ENCODE measurements around the gene APOL1. TPM values are rescaled to one million over a fixed set of nuclear protein-coding genes. Genes with fewer than 3 reads are reported as not detected.

Gene APOL1
- total RNA-seq, 4 donors from 2014 or later, result 19.0 to 48.8 (median 28.0) TPM

DNA sequence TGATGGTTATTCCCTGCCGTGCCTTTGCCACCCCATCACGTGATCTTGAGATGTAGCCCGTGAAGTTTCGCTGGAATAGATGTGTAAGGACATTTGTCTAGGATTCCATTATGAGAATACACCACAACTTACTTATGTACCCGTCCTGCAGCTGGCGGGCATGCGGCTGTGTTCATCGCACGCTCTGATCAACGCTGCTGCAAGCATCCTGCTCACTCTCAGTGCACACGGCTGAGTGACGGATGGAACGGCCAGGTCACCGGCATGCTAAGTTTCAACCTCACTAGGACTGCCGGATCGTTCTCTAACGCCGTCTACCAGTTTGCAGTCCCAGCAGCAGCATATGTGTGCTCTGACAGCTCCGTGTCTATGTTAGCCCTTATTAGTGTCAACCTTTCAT, 44.6 kb downstream of the APOL1 start:
- Histone ChIP-seq H3K4me3 (no peak overlapping the region), H3K27me3 (no peaks in the 10 kb centered on the region), H3K36me3 (peaks cover 99 to 100% (median 100%) of the 10 kb centered on the region in 4 donors), H3K9me3 (no peaks in the 10 kb centered on the region), H3K4me1 (peaks cover 0 to 23% (median 20%) of the 10 kb centered on the region in 4 donors), H3K27ac (replicated peaks in 1 of 4) (peak overlapping the region; percentile 78 to 89 (median 84))
- 78% methylated on average over 12 of the region's 19 CpGs for WGBS
- DNase-seq (ENCODE audit: extremely low spot score), result no peak
- intact Hi-C loops (cut with DNase I), result no loop called here
- TF ChIP-seq, protein P1, sequence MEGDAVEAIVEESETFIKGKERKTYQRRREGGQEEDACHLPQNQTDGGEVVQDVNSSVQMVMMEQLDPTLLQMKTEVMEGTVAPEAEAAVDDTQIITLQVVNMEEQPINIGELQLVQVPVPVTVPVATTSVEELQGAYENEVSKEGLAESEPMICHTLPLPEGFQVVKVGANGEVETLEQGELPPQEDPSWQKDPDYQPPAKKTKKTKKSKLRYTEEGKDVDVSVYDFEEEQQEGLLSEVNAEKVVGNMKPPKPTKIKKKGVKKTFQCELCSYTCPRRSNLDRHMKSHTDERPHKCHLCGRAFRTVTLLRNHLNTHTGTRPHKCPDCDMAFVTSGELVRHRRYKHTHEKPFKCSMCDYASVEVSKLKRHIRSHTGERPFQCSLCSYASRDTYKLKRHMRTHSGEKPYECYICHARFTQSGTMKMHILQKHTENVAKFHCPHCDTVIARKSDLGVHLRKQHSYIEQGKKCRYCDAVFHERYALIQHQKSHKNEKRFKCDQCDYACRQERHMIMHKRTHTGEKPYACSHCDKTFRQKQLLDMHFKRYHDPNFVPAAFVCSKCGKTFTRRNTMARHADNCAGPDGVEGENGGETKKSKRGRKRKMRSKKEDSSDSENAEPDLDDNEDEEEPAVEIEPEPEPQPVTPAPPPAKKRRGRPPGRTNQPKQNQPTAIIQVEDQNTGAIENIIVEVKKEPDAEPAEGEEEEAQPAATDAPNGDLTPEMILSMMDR (IDR thresholded peaks at IDR 0.05), result no peak
- TF ChIP-seq POLR2AphosphoS5 (IDR thresholded peaks at IDR 0.05), result no peak
- TF ChIP-seq EP300 (IDR thresholded peaks at IDR 0.05), result no peak
- no peak for TF ChIP-seq POLR2A (IDR thresholded peaks at IDR 0.05; ENCODE audit: low read depth)

DNA sequence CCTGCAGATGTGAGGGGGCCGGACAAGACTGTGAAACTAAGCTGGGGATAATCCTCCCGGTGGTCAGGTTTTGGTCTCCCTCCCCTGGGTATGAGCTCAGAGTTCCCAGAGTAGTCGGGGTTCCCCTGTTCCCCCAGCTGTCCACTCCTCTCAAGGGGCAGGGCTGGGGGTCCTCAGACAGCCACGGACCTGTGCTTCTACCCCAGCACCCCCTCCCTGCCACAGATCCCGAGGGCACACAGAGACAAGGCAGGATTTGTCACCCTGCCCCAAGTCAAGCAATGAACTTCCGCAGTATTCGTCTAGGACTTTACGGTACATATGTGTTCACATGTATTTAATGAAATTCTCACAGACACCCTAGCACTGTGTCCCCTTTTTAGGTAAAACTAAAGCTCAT, 45.2 kb downstream of the APOL1 start:
- Histone ChIP-seq H3K4me3 (no peak overlapping the region), H3K9me3 (no peaks in the 10 kb centered on the region), H3K36me3 (peaks cover 99 to 100% (median 100%) of the 10 kb centered on the region in 4 donors), H3K27ac (replicated peaks in 1 of 4) (peak overlapping the region; percentile 78 to 89 (median 84)), H3K4me1 (peaks cover 0 to 27% (median 25%) of the 10 kb centered on the region in 4 donors), H3K27me3 (no peaks in the 10 kb centered on the region)
- no peak for TF ChIP-seq EP300 (IDR thresholded peaks at IDR 0.05)
- no peak for TF ChIP-seq POLR2AphosphoS5 (IDR thresholded peaks at IDR 0.05)
- TF ChIP-seq POLR2A (IDR thresholded peaks at IDR 0.05; ENCODE audit: low read depth), result no peak
- TF ChIP-seq, protein P1 (IDR thresholded peaks at IDR 0.05), result no peak
- DNase-seq (ENCODE audit: extremely low spot score), result no peak
- intact Hi-C loops (cut with DNase I), result no loop called here
- 78% methylated on average over 8 of the region's 8 CpGs for WGBS

DNA sequence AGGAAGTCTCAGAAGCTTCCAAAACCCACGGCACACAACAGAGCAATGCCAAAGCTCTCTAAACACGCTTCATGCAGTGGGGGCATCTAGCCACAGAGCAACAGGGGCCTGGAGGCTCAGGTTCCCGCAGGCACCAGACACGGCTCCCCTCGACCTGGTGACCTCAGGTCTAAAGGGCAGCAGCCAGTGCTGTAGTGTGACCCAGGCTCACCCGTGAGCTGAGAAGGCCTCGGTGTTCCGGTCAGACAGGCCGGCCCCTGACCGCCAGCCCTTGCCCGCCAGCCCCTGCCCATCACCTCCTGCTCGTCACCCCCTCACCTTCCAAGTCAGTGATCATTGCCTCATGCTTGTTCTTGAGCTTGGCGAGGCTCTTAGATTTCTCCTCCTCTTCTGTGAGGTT, 45.7 kb downstream of the APOL1 start:
- Histone ChIP-seq H3K27me3 (no peaks in the 10 kb centered on the region), H3K4me1 (peaks cover 0 to 32% (median 29%) of the 10 kb centered on the region in 4 donors), H3K4me3 (no peak overlapping the region), H3K9me3 (no peaks in the 10 kb centered on the region), H3K27ac (replicated peaks in 1 of 4) (peak overlapping the region; percentile 78 to 89 (median 84)), H3K36me3 (peaks cover 97 to 100% (median 99%) of the 10 kb centered on the region in 4 donors)
- 80% methylated on average over 5 of the region's 13 CpGs for WGBS
- intact Hi-C loops (cut with DNase I), result no loop called here
- no peak for TF ChIP-seq POLR2A (IDR thresholded peaks at IDR 0.05; ENCODE audit: low read depth)
- TF ChIP-seq EP300 (IDR thresholded peaks at IDR 0.05), result no peak
- peak in 1 of 2 donors; percentile 4 for TF ChIP-seq POLR2AphosphoS5 (IDR thresholded peaks at IDR 0.05)
- TF ChIP-seq, protein P1 (IDR thresholded peaks at IDR 0.05), result no peak
- no peak for DNase-seq (ENCODE audit: extremely low spot score)

DNA sequence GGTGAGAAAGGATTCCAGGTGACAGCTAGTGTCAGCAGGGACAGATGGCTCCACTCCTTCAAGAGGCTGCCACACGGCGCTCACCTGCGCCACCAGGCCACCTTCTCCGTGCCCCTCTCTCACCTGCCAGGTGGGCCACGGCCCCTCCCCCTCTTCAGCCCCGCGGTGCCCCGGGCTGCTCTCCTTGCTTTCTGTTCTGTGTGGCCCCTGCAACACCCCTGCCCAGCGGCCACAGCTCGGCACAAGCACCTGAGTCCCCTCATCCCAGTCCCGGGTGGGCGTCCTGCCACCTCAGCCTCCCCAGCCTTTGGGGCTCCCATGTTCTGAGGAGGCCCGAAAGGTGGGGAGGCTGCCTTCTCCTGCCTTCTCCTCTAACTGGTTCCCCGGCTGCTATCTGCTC, 46.4 kb downstream of the APOL1 start:
- H3K27ac ChIP-seq (replicated peaks in 1 of 4), result peak overlapping the region; percentile 78 to 89 (median 84)
- 87% methylated on average over 13 of the region's 14 CpGs for WGBS
- no peaks in the 10 kb centered on the region for H3K9me3 ChIP-seq
- peaks cover 0 to 39% (median 36%) of the 10 kb centered on the region in 4 donors for H3K4me1 ChIP-seq
- TF ChIP-seq EP300 (IDR thresholded peaks at IDR 0.05) (no peak), POLR2AphosphoS5 (IDR thresholded peaks at IDR 0.05) (no peak), POLR2A (IDR thresholded peaks at IDR 0.05; ENCODE audit: low read depth) (no peak)
- TF ChIP-seq, protein P1 (IDR thresholded peaks at IDR 0.05), result no peak
- H3K36me3 ChIP-seq, result peaks cover 97 to 100% (median 99%) of the 10 kb centered on the region in 4 donors
- intact Hi-C loops (cut with DNase I), result no loop called here
- H3K4me3 ChIP-seq, result no peak overlapping the region
- no peak for DNase-seq (ENCODE audit: extremely low spot score)
- no peaks in the 10 kb centered on the region for H3K27me3 ChIP-seq

DNA sequence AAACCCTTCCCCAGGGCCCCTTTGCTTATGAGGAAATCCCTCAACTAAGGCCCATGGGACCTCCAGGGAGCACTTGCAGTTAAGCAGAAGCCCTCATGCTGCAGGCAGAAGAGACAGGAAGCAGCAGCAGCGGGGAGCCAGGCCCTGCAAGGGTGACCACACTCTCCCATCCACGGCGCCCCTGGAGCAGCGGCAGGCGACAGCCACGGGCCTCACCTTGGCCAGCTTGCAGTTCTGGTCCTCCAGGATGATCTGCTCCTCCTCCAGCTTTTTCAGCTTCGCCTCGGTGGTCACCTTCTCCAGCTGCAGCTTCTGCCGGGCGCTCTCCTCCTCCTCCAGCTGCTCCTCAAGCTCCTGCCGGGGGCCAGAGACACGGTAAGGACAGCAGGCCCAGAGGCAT, 47.0 kb downstream of the APOL1 start:
- Histone ChIP-seq H3K27me3 (no peaks in the 10 kb centered on the region), H3K36me3 (peaks cover 97 to 100% (median 99%) of the 10 kb centered on the region in 4 donors)
- intact Hi-C loops (cut with DNase I), result loop anchor here (2.0 kb wide), 1 partner anchor 171 kb away; no protein-coding TSS in a partner anchor

More for the DNA sequence above, 47.0 kb downstream of the APOL1 start:
- Histone ChIP-seq H3K4me1 (peaks cover 0 to 45% (median 43%) of the 10 kb centered on the region in 4 donors), H3K4me3 (no peak overlapping the region), H3K9me3 (no peaks in the 10 kb centered on the region), H3K27ac (replicated peaks in 1 of 4) (peak overlapping the region; percentile 78 to 89 (median 84))
- no peak for DNase-seq (ENCODE audit: extremely low spot score)
- TF ChIP-seq, protein P1 (IDR thresholded peaks at IDR 0.05), result no peak
- TF ChIP-seq EP300 (IDR thresholded peaks at IDR 0.05) (no peak), POLR2A (IDR thresholded peaks at IDR 0.05; ENCODE audit: low read depth) (no peak)
- WGBS, result 85% methylated on average over 12 of the region's 12 CpGs
